Activated CD4-positive, alpha-beta memory T cell treated with anti-CD3 and anti-CD28 coated beads, Interleukin-2, amount 10 ng/mL, durations not matched to agents 7 days and 5 days (primary cell): ENCODE results near the gene RAP1GAP. TPM values are rescaled to one million over a fixed set of nuclear protein-coding genes. Genes with fewer than 3 reads are reported as not detected.

Source experiments
- CTCF ChIA-PET: fragments of 350-600 bp; sonication (Branson Sonifier 250); formaldehyde crosslinking; loops from one replicate; lab custom pipeline; 2021; ENCODE audit warnings: antibody characterized with exemption, inconsistent platforms; lab: Charles Lee
- POLR2A ChIA-PET: fragments of 350-600 bp; sonication (Branson Sonifier 250); formaldehyde crosslinking; loops from one replicate; lab custom pipeline; 2021; ENCODE audit warnings: antibody characterized with exemption; lab: Charles Lee
- DNase-seq: peaks from one replicate; pipeline ENCODE4 v3.0.0-alpha.2; 2020
- H3K27ac Mint-ChIP-seq: one replicate; pipeline ENCODE4 v1.8.0; 2021; ENCODE audit warnings: mild to moderate bottlenecking, mixed read lengths
- H3K27me3 Mint-ChIP-seq: one replicate; pipeline ENCODE4 v1.8.0; 2021; ENCODE audit warnings: mixed read lengths
- H3K36me3 Mint-ChIP-seq: one replicate; pipeline ENCODE4 v1.8.0; 2021; ENCODE audit warnings: low read depth, mixed read lengths
- H3K4me1 Mint-ChIP-seq: one replicate; pipeline ENCODE4 v1.8.0; 2021; ENCODE audit warnings: mixed read lengths
- H3K4me3 Mint-ChIP-seq: one replicate; pipeline ENCODE4 v1.8.0; 2021; ENCODE audit warnings: mild to moderate bottlenecking, mixed read lengths
- H3K9me3 Mint-ChIP-seq: one replicate; pipeline ENCODE4 v1.8.0; 2021; ENCODE audit warnings: mixed read lengths
- total RNA-seq, 2 experiments: library from RNA; stranded (reverse); gene quantifications; one replicate each; pipeline ENCODE4 v1.2.3, GENCODE V29; 2021

The RAP1GAP gene
- total RNA-seq, 2 experiments from 2014 or later, result 0.15 TPM; not detected in 1

DNA sequence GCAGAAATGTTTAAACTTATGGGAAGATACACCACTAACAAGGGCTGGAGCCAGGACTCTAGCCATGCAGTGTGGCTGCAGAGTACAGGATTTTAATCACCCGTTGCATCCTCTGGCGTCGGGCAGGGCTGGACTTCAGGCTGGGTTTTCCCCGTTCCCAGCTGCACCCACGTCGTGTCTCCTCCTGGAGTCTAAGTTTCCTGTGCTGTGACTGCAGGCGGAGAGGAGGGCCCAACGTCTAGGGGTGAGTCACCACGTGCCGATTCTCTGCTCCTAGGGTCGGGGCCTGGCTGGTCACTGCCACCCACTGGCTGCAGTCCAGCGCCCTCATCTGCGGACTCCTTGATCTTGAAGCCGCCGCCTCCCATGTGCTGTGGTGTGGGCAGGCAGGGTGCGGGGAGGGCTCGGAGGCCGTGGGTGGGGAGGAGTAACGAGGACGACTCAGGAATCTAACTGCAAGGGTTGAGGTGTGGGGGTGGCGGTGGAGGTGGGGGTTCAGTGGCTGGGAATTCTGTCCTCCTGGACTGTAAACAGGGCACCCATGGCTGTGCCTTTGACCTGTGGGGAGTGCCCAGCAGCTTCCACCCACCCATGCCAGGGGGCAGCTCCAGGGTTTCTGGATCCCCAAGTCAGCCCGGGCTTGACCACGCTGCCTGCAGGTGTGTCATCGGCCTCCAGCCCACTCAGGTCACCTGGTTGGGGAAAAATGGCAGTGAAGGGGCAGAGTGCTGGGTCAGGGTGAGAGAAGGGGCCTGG is 82.1 kb downstream of the RAP1GAP start:
- ChIA-PET POLR2A (no interaction called here), CTCF (no interaction called here)
- Mint-ChIP-seq H3K36me3 (no peaks in the 10 kb centered on the region), H3K27me3 (peaks cover 14% of the 10 kb centered on the region), H3K27ac (no peak overlapping the region), H3K4me1 (no peaks in the 10 kb centered on the region), H3K9me3 (no peaks in the 10 kb centered on the region), H3K4me3 (no peak overlapping the region)
- DNase-seq, result no peak

DNA sequence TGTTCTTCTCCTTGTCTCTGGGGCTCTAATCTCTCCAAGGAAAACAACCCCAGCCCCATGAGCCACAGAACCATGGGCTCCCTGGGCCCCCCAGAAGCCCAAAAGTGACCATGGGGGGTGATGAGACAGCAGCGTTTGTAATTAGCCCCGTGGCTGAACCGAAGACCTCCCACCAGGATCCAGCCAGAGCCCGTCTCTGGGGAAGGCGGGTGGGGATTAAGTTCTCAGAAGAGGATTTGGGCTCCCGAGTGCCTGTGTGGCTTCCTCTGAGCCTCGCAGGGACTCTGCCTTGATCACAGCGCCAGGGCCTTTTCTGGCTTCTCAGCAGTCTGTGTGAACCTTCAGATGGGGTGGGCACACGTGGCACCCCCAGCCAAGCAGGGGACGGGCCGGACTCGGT is 82.9 kb downstream of the RAP1GAP start:
- no peaks in the 10 kb centered on the region for H3K36me3 Mint-ChIP-seq
- no peak for DNase-seq
- ChIA-PET POLR2A (no interaction called here), CTCF (interaction anchor here (1.2 kb wide), 1 partner anchor 10 kb away, joined by 3 read pairs; no protein-coding TSS in a partner anchor)
- no peak overlapping the region for H3K27ac Mint-ChIP-seq
- H3K4me1 Mint-ChIP-seq, result no peaks in the 10 kb centered on the region
- no peak overlapping the region for H3K4me3 Mint-ChIP-seq
- peaks cover 14% of the 10 kb centered on the region for H3K27me3 Mint-ChIP-seq
- no peaks in the 10 kb centered on the region for H3K9me3 Mint-ChIP-seq

DNA sequence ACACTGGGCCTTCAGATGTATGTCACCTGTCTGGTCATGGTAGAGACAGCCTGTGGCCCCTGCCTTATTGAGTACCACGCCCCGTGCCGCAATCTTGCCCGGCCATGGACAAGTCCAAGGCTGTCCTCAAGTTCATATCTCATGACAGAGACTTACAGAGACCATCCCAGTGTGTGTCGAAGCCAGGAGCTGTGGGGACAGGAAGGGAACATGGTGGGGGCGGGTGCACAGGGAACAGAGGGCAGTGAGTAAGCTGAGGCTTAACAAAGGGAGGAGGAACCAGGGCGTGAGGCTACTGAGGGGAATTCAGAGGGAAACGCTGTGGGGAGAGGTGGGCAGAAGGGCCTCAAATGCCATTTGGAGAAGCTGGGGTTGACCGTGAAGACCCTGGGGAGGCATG is 84.1 kb downstream of the RAP1GAP start:
- ChIA-PET CTCF (interaction anchor here (1.2 kb wide), 1 partner anchor 11 kb away, joined by 3 read pairs; no protein-coding TSS in a partner anchor), POLR2A (no interaction called here)
- no peak overlapping the region for H3K4me3 Mint-ChIP-seq
- H3K27ac Mint-ChIP-seq, result no peak overlapping the region
- H3K9me3 Mint-ChIP-seq, result no peaks in the 10 kb centered on the region
- DNase-seq, result no peak
- no peaks in the 10 kb centered on the region for H3K4me1 Mint-ChIP-seq
- peaks cover 14% of the 10 kb centered on the region for H3K27me3 Mint-ChIP-seq
- H3K36me3 Mint-ChIP-seq, result no peaks in the 10 kb centered on the region

DNA sequence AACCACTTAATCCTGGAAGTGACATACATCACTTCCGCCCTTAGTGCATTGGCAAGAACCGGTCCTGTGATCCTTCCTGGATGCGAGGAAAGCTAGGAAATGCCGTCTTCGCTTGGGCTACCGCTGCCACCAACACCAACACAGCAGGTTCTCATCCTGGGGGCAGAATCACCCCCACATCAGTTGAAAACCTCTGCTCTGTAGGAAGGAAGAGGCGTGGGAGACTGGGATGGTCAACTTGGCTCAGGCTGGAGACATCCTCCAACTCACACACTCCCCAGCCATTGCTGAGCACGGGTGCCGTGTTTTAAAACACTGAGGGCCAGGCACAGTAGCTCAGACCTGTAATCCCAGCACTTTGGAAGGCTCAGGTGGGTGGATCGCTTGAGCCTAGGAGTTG is 85.1 kb downstream of the RAP1GAP start:
- Mint-ChIP-seq H3K36me3 (no peaks in the 10 kb centered on the region), H3K4me3 (no peak overlapping the region), H3K9me3 (no peaks in the 10 kb centered on the region), H3K4me1 (no peaks in the 10 kb centered on the region), H3K27ac (no peak overlapping the region), H3K27me3 (peaks cover 13% of the 10 kb centered on the region)
- ChIA-PET CTCF (no interaction called here), POLR2A (no interaction called here)
- DNase-seq, result no peak

DNA sequence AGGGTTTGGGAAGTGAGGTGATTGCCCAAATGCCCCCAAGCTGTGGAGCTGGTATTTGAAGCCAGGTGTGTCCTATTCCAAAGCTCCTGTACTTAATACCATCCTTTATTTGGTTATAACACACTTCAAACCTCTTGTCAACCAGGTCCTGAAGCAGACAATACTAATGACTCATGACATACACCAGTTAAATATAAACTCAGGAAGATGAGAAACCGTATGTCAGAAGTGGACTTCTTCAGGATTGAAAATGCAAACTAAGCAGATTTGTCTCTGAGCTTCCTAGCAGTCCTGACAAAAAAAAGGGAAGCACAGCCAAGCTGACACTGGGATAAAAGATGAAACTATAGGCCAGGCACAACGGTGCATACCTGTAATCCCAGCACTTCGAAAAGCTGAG is 89.4 kb downstream of the RAP1GAP start:
- CTCF ChIA-PET, result no interaction called here
- Mint-ChIP-seq H3K4me3 (no peak overlapping the region), H3K27me3 (peaks cover 5% of the 10 kb centered on the region), H3K9me3 (no peaks in the 10 kb centered on the region), H3K27ac (no peak overlapping the region), H3K4me1 (no peaks in the 10 kb centered on the region), H3K36me3 (no peaks in the 10 kb centered on the region)
- POLR2A ChIA-PET, result no interaction called here
- no peak for DNase-seq

DNA sequence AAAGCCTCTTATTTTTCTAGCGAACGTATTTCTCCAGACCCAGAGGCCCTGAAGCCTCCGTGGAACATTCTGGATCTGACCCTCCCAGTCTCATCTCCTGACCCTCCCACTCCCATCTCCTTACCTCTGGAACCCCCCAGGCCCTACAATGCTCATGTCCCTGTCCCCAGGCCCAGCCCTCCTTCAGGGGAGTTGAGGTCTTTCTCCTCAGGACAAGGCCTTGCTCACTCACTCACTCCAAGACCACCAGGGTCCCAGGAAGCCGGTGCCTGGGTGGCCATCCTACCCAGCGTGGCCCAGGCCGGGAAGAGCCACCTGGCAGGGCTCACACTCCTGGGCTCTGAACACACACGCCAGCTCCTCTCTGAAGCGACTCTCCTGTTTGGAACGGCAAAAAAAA is 91.2 kb downstream of the RAP1GAP start:
- Mint-ChIP-seq H3K27me3 (peaks cover 9% of the 10 kb centered on the region), H3K27ac (no peak overlapping the region), H3K36me3 (no peaks in the 10 kb centered on the region), H3K9me3 (no peaks in the 10 kb centered on the region), H3K4me1 (no peaks in the 10 kb centered on the region), H3K4me3 (no peak overlapping the region)
- no peak for DNase-seq
- POLR2A ChIA-PET, result no interaction called here
- CTCF ChIA-PET, result no interaction called here

DNA sequence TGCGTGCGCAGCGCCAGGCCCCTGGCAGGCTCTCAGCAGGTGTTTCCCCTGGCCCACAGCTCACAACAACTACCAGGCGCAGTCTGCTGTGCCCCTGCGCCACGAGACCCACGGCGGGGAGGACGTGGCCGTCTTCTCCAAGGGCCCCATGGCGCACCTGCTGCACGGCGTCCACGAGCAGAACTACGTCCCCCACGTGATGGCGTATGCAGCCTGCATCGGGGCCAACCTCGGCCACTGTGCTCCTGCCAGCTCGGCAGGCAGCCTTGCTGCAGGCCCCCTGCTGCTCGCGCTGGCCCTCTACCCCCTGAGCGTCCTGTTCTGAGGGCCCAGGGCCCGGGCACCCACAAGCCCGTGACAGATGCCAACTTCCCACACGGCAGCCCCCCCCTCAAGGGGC is 91.8 kb downstream of the RAP1GAP start:
- H3K27me3 Mint-ChIP-seq, result peaks cover 6% of the 10 kb centered on the region
- ChIA-PET POLR2A (no interaction called here), CTCF (no interaction called here)
- no peaks in the 10 kb centered on the region for H3K4me1 Mint-ChIP-seq
- DNase-seq, result no peak
- H3K27ac Mint-ChIP-seq, result no peak overlapping the region
- no peaks in the 10 kb centered on the region for H3K36me3 Mint-ChIP-seq
- no peak overlapping the region for H3K4me3 Mint-ChIP-seq
- no peaks in the 10 kb centered on the region for H3K9me3 Mint-ChIP-seq

DNA sequence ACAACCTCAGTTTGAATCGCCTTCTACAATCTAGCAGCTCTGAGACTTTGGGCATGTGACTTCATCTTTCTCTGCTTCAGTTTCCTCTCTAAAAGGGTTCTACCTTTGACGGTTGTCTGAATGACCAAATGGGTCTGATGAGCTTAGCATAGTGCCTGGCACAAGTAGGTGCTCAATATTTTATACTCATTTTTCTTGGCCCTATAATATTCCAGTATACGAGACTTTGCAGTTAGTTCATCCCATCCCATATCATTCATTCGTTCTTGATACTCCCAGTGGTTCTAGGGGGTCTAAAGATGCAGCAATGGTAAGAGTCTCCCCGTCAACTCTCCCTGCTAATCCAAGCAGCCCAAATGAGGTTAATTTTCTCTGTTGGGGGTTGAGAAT is 92.4 kb downstream of the RAP1GAP start:
- Mint-ChIP-seq H3K36me3 (no peaks in the 10 kb centered on the region), H3K4me1 (no peaks in the 10 kb centered on the region), H3K27me3 (peaks cover 6% of the 10 kb centered on the region), H3K9me3 (no peaks in the 10 kb centered on the region), H3K27ac (no peak overlapping the region), H3K4me3 (no peak overlapping the region)
- no peak for DNase-seq
- ChIA-PET CTCF (no interaction called here), POLR2A (no interaction called here)

DNA sequence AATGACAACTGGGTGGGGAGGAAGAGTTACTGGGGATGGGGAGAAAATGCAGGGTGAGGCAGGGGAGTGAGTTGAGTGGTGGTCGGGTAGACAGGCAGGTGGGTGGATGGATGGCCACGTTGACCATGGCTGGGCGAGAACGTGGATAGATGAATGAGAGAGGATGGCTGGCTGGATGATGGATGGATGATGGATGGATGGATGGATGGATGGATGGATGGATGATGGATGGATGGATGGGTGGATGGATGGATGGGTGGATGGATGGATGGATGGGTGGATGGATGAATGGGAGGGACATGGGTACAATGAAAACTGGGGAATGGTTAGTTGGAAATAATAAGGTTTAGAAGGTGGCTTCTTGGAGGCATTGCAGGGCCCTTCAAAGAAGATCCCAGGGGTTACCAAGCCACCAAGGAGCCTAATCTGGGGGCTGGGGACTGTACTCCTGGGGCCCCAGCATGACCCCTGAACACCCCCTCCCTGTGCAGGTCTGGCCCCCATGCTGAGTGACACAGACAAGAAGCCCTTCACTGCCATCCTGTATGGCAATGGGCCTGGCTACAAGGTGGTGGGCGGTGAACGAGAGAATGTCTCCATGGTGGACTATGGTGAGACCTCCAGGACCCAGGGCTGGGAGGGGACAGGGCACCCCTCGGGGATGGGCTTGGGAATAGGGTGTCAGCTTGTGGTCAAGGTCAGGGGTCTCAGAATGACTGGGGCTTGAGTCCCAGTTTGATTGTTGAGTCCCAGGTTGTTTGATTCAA is 92.9 kb downstream of the RAP1GAP start:
- H3K36me3 Mint-ChIP-seq, result no peaks in the 10 kb centered on the region
- CTCF ChIA-PET, result no interaction called here
- H3K27ac Mint-ChIP-seq, result no peak overlapping the region
- H3K27me3 Mint-ChIP-seq, result peaks cover 6% of the 10 kb centered on the region
- H3K4me1 Mint-ChIP-seq, result no peaks in the 10 kb centered on the region
- POLR2A ChIA-PET, result no interaction called here
- no peaks in the 10 kb centered on the region for H3K9me3 Mint-ChIP-seq
- no peak overlapping the region for H3K4me3 Mint-ChIP-seq
- no peak for DNase-seq

DNA sequence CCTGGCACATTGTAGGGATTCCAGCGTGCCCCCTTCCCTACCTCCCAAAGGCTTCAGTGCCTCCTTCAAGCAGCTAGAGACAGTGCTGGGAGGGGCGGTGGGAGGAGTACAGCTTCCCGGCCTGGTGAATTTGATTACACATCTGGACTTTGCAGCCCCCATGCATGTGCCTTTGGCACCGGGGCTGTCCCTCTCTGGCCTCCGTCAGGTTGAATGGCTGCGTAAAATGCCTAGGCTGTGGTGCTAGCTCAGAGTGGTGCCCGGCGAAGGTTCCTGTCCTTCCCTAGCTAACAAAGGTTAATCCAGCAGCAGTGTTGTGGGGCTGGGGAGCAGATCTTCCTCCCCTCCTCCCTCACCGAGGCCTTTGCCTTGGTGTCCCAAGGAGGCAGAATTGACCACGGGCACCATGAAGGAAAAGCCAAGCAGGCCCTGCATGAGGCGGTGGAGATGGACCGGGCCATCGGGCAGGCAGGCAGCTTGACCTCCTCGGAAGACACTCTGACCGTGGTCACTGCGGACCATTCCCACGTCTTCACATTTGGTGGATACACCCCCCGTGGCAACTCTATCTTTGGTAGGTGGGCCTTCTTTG is 93.7 kb downstream of the RAP1GAP start:
- Mint-ChIP-seq H3K4me1 (no peaks in the 10 kb centered on the region), H3K27ac (no peak overlapping the region), H3K4me3 (no peak overlapping the region), H3K27me3 (peaks cover 6% of the 10 kb centered on the region), H3K9me3 (no peaks in the 10 kb centered on the region), H3K36me3 (no peaks in the 10 kb centered on the region)
- no peak for DNase-seq
- ChIA-PET POLR2A (no interaction called here), CTCF (no interaction called here)

DNA sequence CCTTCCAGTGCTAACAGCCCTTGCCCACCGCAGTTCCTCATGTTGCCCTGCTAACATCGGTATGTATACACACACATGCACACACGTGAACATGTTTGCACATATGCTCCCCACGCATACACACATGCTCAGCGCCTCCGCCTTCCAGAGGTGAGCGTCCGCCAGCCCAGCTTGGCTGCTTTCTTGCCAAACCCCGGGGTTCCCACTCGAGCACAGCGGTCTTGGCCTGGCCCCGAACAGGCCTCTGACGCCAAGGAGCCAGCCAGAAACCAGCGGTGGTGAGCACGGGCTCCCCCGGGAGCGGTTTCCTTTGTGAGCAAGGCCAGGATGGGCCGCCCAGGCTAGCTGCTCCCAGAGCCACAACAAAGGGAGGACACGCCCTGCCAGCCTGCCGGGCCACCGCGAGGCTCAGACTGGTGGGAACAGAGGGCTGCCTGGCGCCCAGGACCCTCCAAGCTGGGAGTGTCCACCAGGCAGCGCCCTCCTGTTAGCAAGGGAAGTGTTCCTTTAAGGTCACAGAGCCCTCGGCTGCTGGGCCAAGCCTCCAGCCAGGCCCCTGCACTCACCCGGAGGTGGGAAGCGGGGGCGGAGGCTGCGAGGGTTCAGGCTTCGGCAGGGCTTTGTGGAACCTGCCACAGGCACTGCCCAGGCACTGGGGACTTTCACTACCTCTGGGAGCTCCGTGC is 94.5 kb downstream of the RAP1GAP start:
- Mint-ChIP-seq H3K27ac (no peak overlapping the region), H3K27me3 (peaks cover 6% of the 10 kb centered on the region), H3K4me3 (no peak overlapping the region), H3K4me1 (no peaks in the 10 kb centered on the region), H3K36me3 (no peaks in the 10 kb centered on the region), H3K9me3 (no peaks in the 10 kb centered on the region)
- CTCF ChIA-PET, result no interaction called here
- POLR2A ChIA-PET, result no interaction called here
- no peak for DNase-seq

DNA sequence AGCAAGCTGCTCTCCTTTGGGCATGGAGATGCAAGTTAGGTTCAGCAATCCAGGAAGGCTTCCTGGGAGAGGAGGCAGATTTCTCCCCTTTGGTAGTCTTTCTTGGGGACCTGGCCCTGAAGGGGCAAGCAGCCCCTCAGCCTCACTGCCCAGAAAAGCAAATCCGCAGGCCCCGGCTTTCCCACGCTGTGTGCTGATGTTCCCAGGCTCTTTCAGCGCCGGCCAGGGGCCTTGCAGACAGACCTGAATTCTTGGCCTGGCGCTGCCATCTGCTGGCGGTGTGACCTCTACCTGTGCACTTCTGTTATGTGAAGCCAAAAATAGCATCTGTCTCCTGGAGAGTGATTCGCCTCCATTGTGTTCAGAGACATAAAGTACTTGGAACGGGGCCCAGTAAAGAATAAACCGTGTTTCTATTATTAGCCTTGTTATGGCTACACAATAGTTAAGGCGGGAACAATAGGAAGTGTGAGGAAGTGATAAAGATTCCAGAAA is 95.1 kb downstream of the RAP1GAP start:
- CTCF ChIA-PET, result no interaction called here
- POLR2A ChIA-PET, result no interaction called here
- no peaks in the 10 kb centered on the region for H3K4me1 Mint-ChIP-seq
- H3K4me3 Mint-ChIP-seq, result no peak overlapping the region
- no peak overlapping the region for H3K27ac Mint-ChIP-seq
- peaks cover 6% of the 10 kb centered on the region for H3K27me3 Mint-ChIP-seq
- H3K36me3 Mint-ChIP-seq, result no peaks in the 10 kb centered on the region
- no peaks in the 10 kb centered on the region for H3K9me3 Mint-ChIP-seq
- peak; percentile 35 for DNase-seq

DNA sequence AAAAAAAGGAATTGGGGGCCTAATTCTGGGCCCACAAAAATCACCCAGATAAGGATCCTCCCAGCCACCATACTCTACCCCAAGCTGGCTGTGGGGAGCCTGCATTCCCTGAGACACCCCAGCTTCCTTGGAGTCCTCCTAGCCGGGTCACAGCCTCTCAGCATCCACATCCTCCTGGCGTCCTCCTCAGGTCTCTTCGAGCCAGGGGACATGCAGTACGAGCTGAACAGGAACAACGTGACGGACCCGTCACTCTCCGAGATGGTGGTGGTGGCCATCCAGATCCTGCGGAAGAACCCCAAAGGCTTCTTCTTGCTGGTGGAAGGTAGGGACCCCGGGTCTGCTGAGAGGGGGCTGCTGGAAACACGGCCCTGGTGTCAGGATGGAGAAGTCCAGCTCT is 95.7 kb downstream of the RAP1GAP start:
- no peak overlapping the region for H3K27ac Mint-ChIP-seq
- DNase-seq, result no peak
- no peaks in the 10 kb centered on the region for H3K4me1 Mint-ChIP-seq
- H3K4me3 Mint-ChIP-seq, result no peak overlapping the region
- ChIA-PET POLR2A (no interaction called here), CTCF (no interaction called here)
- H3K27me3 Mint-ChIP-seq, result peaks cover 6% of the 10 kb centered on the region
- no peaks in the 10 kb centered on the region for H3K9me3 Mint-ChIP-seq
- H3K36me3 Mint-ChIP-seq, result no peaks in the 10 kb centered on the region
